ENCODE results near the gene PBXIP1.

PBXIP1 gene

GRCh38 chr1:154956544-154956941 lies 644 bp upstream of the PBXIP1 start:
- no peak for DNase-seq

DNA sequence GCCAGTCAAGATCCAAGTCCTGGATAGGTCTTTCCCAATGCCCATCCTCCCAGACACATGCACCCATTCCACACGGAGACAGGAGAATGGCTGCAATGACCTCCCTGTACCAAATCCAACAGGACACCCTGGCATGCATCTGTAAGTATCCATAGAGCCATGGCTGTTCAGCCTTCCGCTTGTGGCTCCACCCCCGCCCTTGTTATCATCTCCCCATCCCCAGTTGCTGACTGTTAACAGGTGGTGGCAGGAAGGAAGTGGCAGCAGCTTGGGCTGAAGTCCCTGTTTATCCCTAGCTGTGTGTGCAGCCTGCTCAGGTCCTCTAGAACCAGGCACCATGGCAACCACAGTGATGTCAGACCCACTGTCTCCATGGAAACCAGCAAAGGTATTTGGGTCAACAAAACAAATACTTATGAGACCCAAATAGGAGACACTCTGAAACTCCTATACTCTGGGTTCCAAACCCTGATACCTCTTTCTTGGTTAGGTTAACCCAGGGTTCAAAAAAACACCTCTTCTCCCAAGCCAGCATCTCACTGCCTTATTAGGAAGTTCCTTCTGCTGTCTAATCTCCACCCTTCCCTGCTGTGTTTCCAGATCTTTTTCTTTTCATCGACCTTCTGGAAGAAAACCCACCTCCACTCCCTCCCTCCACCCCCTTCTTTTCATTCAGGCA lies 721 bp downstream of the PBXIP1 start:
- DNase-seq, result peak; percentile 85

DNA sequence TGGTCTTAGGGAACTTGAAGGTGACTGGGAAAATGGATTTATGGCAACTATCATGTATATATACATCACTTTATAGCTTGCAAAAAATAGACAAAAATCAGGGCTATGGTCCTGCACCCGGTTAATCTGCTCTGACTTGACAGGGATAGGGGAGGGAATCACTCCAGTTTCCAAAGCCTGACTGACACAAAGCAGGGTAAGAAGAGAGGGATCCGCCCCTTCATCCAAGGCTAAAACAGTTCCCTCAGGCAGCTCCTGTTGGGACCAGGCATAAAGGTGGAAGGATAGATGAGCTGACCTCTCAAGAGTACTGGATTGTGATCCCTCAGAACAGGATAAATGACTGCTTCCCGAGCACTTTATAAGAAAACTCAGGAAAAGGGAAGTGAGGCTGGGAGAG lies 1.4 kb downstream of the PBXIP1 start:
- DNase-seq, result no peak

DNA sequence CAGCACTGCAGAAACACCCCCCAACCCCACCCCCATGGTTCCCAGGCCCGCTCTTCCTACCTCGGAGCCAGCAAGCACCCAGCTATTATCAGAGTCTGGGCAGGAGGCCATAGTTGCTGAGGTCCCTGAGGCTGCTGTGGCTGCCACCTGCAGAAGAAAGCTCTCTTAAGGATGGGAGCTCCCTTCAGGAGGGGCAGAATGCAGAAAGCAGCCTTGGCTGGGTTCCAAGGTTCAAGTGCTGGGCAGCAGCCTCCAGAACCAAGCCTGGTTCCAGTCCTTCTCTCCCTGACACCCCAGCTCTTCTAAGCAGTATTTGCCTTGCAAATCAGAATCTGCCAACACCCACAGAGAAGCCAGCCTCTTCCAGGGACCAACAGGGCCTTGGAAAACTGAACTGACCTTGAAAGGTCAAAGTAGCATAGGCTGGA lies 2.3 kb downstream of the PBXIP1 start:
- no peak for DNase-seq

DNA sequence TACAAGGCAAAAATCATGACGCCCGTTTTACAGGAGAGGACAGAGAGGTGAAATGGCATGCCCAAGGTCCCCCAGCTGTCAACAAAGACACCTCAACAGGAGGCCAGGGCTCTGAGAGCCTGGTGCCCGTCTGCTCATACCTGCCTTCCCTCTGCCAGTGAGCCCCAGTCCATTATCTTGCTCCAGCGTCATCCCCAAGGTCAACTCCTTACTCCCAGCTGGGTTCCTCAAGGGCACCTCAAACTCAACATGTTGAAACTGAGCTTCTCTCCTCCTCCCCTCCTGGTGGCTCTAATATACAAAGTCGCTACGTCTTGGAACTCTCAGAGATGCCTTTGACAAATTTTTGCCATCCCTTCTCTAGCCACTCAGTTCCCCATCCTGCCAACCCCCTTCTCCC lies 3.2 kb downstream of the PBXIP1 start:
- no peak for DNase-seq

DNA sequence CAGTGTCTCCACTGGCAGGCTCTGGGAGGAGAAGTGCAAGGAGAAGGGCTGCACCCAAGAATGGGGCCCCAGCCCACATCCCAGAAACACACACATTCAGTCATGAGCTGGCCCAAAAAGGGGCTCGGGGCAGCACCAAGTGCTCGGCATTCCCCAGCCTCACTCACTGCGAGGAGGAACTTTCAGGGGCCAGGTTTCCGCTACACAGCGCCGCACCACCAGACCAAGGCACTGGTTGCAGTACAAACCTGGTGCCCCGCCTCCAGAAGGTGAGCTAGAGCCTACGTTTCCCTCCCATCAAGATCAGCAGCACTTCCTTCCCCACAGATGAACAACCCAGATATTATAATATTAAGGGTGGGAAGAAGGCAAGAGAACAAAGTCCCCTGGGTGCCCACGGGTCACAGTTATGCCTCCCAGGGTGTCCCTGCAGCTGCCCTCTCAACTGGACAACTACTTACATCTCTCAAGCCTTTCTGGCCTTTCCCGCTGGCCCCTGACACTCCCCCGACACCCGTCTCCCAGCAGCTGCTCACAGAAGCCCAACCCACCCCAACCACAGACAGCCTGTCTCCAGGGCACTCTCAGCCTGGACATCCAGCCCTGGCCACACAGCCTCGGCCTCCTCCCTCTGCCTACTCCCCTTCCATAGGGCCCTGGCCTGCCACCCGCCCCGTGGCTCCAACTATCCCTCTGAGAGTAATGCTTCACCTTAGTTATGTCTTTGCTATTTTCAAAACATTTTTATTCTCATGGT lies 3.8 kb downstream of the PBXIP1 start:
- DNase-seq, result peak; percentile 72

DNA sequence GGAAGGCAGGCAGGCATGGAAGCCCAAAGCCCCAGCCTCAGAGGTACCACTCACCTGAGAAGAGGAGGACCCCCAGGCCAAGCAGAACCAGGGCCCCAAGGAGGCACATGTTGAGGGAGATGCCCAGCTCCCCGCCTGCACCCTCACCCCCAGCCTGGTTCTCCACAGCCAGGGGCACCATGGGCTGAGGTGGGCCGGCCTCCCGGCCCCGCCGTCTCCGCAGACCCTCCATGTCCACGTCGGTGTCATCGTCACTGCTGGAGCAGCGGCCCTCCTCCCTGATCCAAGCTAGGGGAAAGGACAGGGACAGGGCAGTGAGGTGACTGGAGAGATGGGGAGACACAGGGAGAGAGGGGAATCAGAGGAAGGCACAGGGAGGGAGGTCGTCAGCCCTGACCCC lies 7.8 kb downstream of the PBXIP1 start:
- DNase-seq, result no peak

- DNase-seq, result no peak
These were observed 9.7 kb downstream of the PBXIP1 start for GRCh38 chr1:154945962-154946850.

DNA sequence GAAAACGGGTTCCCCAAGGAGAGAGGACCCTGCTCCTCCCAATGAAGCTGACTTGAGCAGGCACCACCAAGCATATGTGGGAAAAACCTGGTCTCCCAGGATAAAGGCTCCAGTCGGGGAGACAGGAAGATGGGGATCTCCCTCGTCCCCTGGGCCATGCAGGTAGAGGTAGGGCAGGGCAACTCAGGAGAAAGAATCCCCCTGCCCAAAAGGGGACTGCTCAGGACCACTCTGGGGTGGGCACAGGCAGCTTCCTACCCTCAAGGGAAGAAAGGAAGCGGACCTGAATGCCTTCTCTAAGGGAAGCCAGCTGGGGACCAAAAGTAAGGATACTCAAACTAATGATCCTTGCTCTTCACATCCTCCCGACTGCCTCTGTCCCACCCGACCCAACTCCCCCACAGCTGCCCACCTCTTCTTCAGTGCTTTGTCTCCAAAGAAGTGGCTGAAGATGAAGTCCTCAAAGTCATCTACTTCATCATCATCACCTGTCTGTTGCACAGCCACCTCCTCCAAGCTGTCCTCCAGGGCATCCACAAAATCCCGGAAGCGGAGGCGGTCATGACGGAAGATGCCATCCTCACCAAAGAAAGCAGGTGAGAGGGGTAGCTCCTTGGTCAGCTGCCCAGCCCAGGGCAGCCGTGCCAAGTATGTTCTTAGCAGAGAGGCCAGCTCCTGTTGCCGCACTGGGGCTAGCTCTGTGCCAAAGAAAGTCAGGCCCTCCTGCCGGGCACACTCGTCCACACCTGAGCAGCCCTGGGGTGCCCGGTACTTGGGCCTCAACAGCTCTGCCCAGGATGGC lies 10.5 kb downstream of the PBXIP1 start:
- no peak for DNase-seq

DNA sequence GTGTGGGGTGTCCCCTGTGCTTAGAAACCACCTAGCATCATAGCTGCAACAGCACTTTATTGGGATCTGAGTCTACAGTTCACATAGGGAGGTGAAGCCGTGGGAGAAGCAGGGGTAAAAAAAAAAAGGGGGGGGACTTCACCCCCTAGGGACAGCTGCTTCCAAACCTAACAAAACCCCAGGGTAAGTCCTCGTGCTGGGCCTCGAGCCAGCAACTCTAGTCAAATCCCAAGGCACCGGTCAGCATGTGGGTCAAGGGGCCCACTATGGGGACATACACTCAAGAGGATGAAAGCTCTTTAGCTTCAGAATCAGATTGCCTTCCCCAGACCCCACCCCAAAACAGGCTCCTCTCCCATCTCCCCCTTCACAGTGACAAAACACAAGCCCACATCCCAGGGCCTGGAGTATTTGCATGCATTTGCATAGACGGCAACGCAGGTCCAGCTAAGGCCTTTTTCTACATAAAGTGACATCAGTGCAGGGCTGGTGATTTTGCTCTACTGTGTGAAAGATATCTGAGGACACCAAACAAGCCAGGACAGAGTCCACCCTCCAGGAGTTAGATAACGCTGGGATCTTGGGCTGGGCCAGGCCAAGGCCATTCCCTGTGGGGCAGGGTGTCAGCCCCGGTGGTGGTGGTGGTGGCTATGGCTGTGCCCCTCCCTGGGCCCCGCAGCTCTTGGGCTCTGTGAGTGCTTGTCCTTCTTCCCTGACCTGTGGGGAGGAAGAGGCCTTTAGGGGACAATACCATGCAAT lies 11.3 kb downstream of the PBXIP1 start:
- no peak for DNase-seq

DNA sequence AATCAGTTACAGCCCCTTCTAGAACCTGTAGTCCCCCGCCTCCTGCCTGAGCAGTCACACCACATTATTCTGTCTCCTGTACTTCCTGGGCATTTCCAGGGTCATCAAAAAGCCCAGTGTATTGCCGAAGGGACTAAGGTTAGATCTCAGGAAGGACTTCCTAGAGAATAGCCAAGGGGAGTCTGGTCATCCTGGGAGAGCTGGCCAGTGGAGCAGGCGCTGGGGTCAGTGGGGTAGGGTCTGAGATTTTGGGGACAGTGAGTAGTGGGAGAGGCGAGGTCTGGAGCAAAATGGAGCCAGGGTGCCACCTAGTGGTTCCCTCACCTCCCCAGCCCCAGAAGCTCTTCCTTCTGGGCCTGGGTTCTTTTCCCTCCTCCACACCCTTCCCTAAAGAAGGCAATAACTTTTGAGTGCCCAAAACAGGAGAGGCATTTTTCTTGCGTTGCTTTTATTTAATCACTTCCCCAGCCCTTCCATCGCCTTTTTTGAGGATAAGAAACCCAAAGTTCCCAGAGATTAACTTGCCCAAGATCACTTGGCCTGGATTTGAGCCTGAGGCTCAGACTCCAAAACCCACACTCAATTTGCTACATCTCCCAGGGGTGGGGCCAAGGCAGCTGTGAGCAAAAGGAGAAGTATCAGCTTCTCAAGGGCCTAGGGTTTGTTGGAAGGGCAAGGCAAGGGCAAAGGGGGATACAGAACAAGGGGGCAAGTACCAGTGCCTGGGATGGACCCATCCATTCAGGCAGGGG lies 12.1 kb downstream of the PBXIP1 start:
- peak; percentile 64 for DNase-seq

- no peak for DNase-seq
These were observed 14.4 kb downstream of the PBXIP1 start for GRCh38 chr1:154941333-154942013.

GRCh38 chr1:154940651-154941194 lies 15.2 kb downstream of the PBXIP1 start:
- no peak for DNase-seq

- no peak for DNase-seq
These were observed 15.7 kb downstream of the PBXIP1 start for GRCh38 chr1:154940213-154940560.

GRCh38 chr1:154938604-154939399 lies 17.1 kb downstream of the PBXIP1 start:
- DNase-seq, result no peak

DNA sequence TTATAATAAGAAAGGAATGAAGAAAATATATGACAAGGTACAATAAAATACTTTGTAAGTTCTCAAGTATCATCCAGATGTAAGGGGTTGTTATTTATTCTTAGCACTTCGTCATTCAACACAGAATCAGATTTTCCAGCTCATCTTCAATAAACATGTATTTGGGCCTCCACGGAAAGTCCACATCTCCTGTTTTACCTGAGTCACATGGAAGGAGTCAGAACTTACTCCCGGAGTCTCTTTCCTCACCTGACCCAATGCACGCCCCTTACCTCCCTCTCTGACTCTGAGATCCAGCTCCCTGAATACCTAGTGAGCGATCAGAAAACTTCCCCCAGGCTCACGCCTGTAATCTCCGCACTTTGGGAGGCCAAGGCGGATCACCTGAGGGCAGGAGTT lies 17.9 kb downstream of the PBXIP1 start:
- no peak for DNase-seq

DNA sequence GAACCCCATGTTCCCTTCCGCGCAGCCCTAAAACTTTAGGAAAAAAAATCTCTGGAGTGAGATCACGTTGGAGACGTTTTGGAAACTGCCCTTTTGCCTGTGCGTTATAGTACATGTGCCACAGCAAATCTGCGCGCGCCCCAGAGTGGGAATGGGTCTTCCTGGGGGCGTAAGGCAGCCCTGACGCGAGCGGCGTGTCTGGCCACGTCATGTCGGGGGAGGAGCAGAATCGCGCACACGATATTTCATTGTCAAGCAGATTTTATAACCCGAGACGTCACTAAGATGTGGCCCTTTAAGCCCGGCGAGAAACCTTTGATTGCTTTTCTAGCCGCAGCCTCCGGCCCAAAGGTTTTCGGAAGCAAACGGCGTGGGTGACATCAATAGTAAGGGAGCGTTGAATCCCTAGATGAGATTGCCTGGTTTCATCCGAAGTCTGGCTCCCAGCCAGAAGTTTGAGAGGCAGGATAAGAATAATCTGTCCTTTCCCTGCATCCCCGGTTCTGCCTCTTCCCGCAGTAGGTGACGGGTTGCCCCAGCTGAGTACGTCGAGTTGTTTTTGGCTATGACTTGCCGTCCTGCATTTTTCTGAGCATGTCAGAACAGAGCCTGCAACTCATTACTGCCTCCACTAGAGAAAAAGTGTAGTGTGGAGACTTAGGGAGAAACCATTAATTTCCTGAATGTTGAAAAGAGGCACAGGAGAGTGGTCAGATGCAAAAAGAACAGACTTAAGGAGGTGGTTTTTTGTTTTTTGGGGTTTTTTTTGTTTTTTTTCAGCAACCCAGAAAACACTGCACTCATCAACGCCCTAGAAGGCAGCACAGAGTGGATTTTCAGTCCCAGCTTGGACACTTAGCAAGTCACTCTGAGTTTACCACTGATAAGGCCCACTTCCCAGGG lies 18.6 kb downstream of the PBXIP1 start:
- DNase-seq, result peak; percentile 92

GRCh38 chr1:154936555-154937084 lies 19.3 kb downstream of the PBXIP1 start, which contains the start of gene PMVK:
Gene PMVK, minus strand, starts transcription at chr1:154936719. Its CDS starts 34 bp downstream, at chr1:154936685.
- DNase-seq, result peak; percentile 96
